H1 (cell line): ENCODE measurements around the gene CAMP. TPM values are rescaled to one million over a fixed set of nuclear protein-coding genes. Genes with fewer than 3 reads are reported as not detected.

Experiments used
- CTCF ChIA-PET: fragments of 300-600 bp; sonication (Branson Sonifier 250); formaldehyde crosslinking; loops from one replicate; lab custom pipeline; 2021; ENCODE audit not compliant: partially characterized antibody; lab: Charles Lee
- POLR2A ChIA-PET: fragments of 300-600 bp; sonication (Branson Sonifier 250); formaldehyde crosslinking; loops from one replicate; lab custom pipeline; 2021; ENCODE audit warnings: inconsistent platforms; ENCODE audit not compliant: partially characterized antibody; lab: Charles Lee
- DNase-seq, 2 experiments: peaks; one replicate each; pipeline versions ENCODE4 v3.0.0 to v3.0.0-alpha.2; 2010 to 2022; ENCODE audit warnings: low spot score in 2 of 2, low read depth in 1 of 2, mixed read lengths in 1 of 2
- FAIRE-seq: peaks from 2 replicates; lab custom pipeline; 2011; peaks lifted over from hg19 to GRCh38; lab: Jason Lieb, UNC
- H2AFZ ChIP-seq: 2 replicates; pipeline ENCODE4 v1.8.1; 2012; ENCODE audit warnings: low read length, inconsistent platforms
- H2AK5ac ChIP-seq: 2 replicates; pipeline ENCODE4 v1.6.1; 2013; ENCODE audit warnings: low read depth, low read length
- H2BK120ac ChIP-seq: replicated peaks from 2 replicates; pipeline ENCODE3; 2013; ENCODE audit warnings: low read depth, low read length, inconsistent platforms
- H2BK12ac ChIP-seq: 2 replicates; pipeline ENCODE4 v1.6.1; 2013; ENCODE audit warnings: low read depth, low read length
- H2BK15ac ChIP-seq: 2 replicates; pipeline ENCODE4 v1.6.1; 2013; ENCODE audit warnings: low read length
- H2BK20ac ChIP-seq: 2 replicates; pipeline ENCODE4 v1.6.1; 2013; ENCODE audit warnings: low read length
- H2BK5ac ChIP-seq: 2 replicates; pipeline ENCODE4 v1.6.1; 2013; ENCODE audit warnings: low read depth, low read length
- H3K14ac ChIP-seq: 2 replicates; pipeline ENCODE4 v1.6.1; 2013; ENCODE audit warnings: inconsistent platforms; ENCODE audit not compliant: insufficient read length
- H3K18ac ChIP-seq: 2 replicates; pipeline ENCODE4 v1.6.1; 2013; ENCODE audit warnings: low read length; ENCODE audit errors: extremely low read depth
- H3K23ac ChIP-seq: 2 replicates; pipeline ENCODE4 v1.6.1; 2013; ENCODE audit warnings: inconsistent platforms; ENCODE audit not compliant: insufficient read length
- H3K23me2 ChIP-seq: 2 replicates; pipeline ENCODE4 v1.6.1; 2013; ENCODE audit warnings: low read depth, low read length
- H3K27ac ChIP-seq: 2 replicates; pipeline ENCODE4 v1.6.1; 2011; ENCODE audit warnings: low read depth, low read length, inconsistent platforms
- H3K27me3 ChIP-seq, 4 experiments: replicated peaks in 1 of 4; 1 replicate in 1 of 4; 2 replicates in 3 of 4; pipeline versions ENCODE4 v1.6.1 to v1.8.1; 2011 to 2013; ENCODE audit warnings: low read length in 3 of 4, mild to moderate bottlenecking in 3 of 4, inconsistent platforms in 2 of 4, mixed read lengths in 2 of 4, moderate library complexity in 1 of 4; ENCODE audit not compliant: control insufficient read depth in 3 of 4, insufficient read depth in 3 of 4; ENCODE audit errors: extremely low read depth in 1 of 4
- H3K36me3 ChIP-seq, 4 experiments: 2 replicates each; pipeline versions ENCODE4 v1.6.1 to v1.8.1; 2011 to 2013; ENCODE audit warnings: mild to moderate bottlenecking in 4 of 4, low read length in 3 of 4, moderate library complexity in 2 of 4, control low read depth in 1 of 4, inconsistent platforms in 1 of 4; ENCODE audit not compliant: insufficient read depth in 4 of 4, control insufficient read depth in 2 of 4
- H3K4ac ChIP-seq: replicated peaks from 2 replicates; pipeline ENCODE3; 2013; ENCODE audit warnings: low read length, low read depth, mixed read lengths, inconsistent platforms; ENCODE audit not compliant: insufficient read length
- H3K4me1 ChIP-seq, 4 experiments: replicated peaks in 1 of 4; 1 replicate in 1 of 4; 2 replicates in 3 of 4; pipeline versions ENCODE4 v1.6.1 to v1.8.1; 2011 to 2013; ENCODE audit warnings: low read length in 3 of 4, inconsistent platforms in 2 of 4, mixed read lengths in 1 of 4; ENCODE audit not compliant: insufficient read depth in 4 of 4, control insufficient read depth in 3 of 4
- H3K4me2 ChIP-seq, 2 experiments: 2 replicates each; pipeline versions ENCODE4 v1.6.1 to v1.8.1; 2011 to 2013; ENCODE audit warnings: low read depth in 2 of 2, low read length in 2 of 2, control low read depth in 1 of 2, inconsistent platforms in 1 of 2, mild to moderate bottlenecking in 1 of 2; ENCODE audit not compliant: insufficient read depth in 1 of 2
- H3K4me3 ChIP-seq, 4 experiments: fragments of 200-600, 300-600 bp in 1 of 4; sonication (generic), shearing (Covaris generic), sonication (Bioruptor Twin) in 1 of 4; 2 replicates each; pipeline versions ENCODE4 v1.5.1 to v1.8.1; 2011 to 2016; ENCODE audit warnings: low read length in 4 of 4, low read depth in 3 of 4, control low read depth in 2 of 4, inconsistent platforms in 2 of 4, mild to moderate bottlenecking in 2 of 4, mixed read lengths in 1 of 4, moderate library complexity in 1 of 4; ENCODE audit not compliant: insufficient read depth in 2 of 4; ENCODE audit errors: extremely low read depth in 1 of 4
- H3K56ac ChIP-seq: replicated peaks from 2 replicates; pipeline ENCODE3; 2013; ENCODE audit warnings: low read depth, mild to moderate bottlenecking, mixed read lengths, low read length, inconsistent platforms; ENCODE audit not compliant: insufficient read length
- H3K79me1 ChIP-seq: 2 replicates; pipeline ENCODE4 v1.6.1; 2013; ENCODE audit warnings: low read depth, low read length, control low read depth
- H3K79me2 ChIP-seq, 2 experiments: 2 replicates each; pipeline versions ENCODE4 v1.6.1 to v1.8.1; 2012 to 2013; ENCODE audit warnings: low read length in 2 of 2, mild to moderate bottlenecking in 2 of 2, inconsistent platforms in 1 of 2; ENCODE audit not compliant: insufficient read depth in 2 of 2, control insufficient read depth in 1 of 2
- H3K9ac ChIP-seq, 4 experiments: replicated peaks in 1 of 4; 1 replicate in 1 of 4; 2 replicates in 3 of 4; pipeline versions ENCODE4 v1.6.1 to v1.8.1; 2011 to 2013; ENCODE audit warnings: low read depth in 3 of 4, low read length in 3 of 4, control low read depth in 2 of 4, mild to moderate bottlenecking in 2 of 4, moderate library complexity in 2 of 4, inconsistent platforms in 1 of 4; ENCODE audit errors: extremely low read depth in 1 of 4
- H3K9me3 ChIP-seq, 2 experiments: 2 replicates each; pipeline versions ENCODE4 v1.6.1 to v1.8.1; 2012 to 2013; ENCODE audit warnings: mild to moderate bottlenecking in 2 of 2, moderate library complexity in 2 of 2, control low read depth in 1 of 2, inconsistent platforms in 1 of 2, low read depth in 1 of 2, low read length in 1 of 2, mixed read lengths in 1 of 2; ENCODE audit not compliant: insufficient read depth in 2 of 2
- H4K20me1 ChIP-seq, 2 experiments: replicated peaks in 1 of 2; 2 replicates each; pipeline versions ENCODE3 to v1.8.1; 2011 to 2013; ENCODE audit warnings: inconsistent platforms in 2 of 2, low read length in 2 of 2, mild to moderate bottlenecking in 1 of 2; ENCODE audit not compliant: insufficient read depth in 2 of 2, control insufficient read depth in 1 of 2
- H4K5ac ChIP-seq: 2 replicates; pipeline ENCODE4 v1.6.1; 2013; ENCODE audit warnings: low read length, low read depth, mixed read lengths, inconsistent platforms; ENCODE audit not compliant: insufficient read length
- H4K8ac ChIP-seq: 2 replicates; pipeline ENCODE4 v1.8.0; 2013; ENCODE audit warnings: mild to moderate bottlenecking, moderate library complexity, low read length, inconsistent platforms; ENCODE audit not compliant: insufficient read depth; ENCODE audit errors: extremely low read depth
- H4K91ac ChIP-seq: replicated peaks from 2 replicates; pipeline ENCODE3; 2013; ENCODE audit warnings: low read length, mixed read lengths, inconsistent platforms; ENCODE audit not compliant: insufficient read length
- BRCA1 ChIP-seq: IDR thresholded peaks from 2 replicates; pipeline ENCODE4 v1.6.1; 2012; ENCODE audit warnings: low read depth, low read length, improper control_type of control experiment
- CREB1 ChIP-seq: IDR thresholded peaks from 2 replicates; pipeline ENCODE4 v1.6.1; 2012; ENCODE audit warnings: inconsistent platforms
- RNF2 ChIP-seq: fragments of 200-900, 300-1000 bp; sonication (generic); IDR thresholded peaks from 2 replicates; pipeline ENCODE4 v1.7.1; 2016; ENCODE audit warnings: borderline replicate concordance, low read depth, mild to moderate bottlenecking, antibody characterized with exemption, low read length; ENCODE audit not compliant: poor library complexity, severe bottlenecking; ENCODE audit errors: missing control alignments
- WGBS, 2 experiments: shearing (Covaris generic) in 1 of 2; methylation state at CpG; one replicate each; pipeline versions ENCODE4 v1.1.6 to v1.1.7; 2013 to 2015; ENCODE audit warnings: low lambda C conversion rate in 2 of 2, mixed read lengths in 2 of 2, inconsistent platforms in 1 of 2, low coverage in 1 of 2, missing lambda C conversion rate in 1 of 2; ENCODE audit not compliant: insufficient replicate concordance in 2 of 2, insufficient coverage in 1 of 2, insufficient read length in 1 of 2; ENCODE audit errors: extremely low coverage in 1 of 2, missing lambda C conversion rate in 1 of 2; 5-methylcytosine and 5-hydroxymethylcytosine counted together
- polyA plus RNA-seq, 7 experiments: library from polyadenylated mRNA; depleted of rRNA in 3 of 7; stranded (reverse) in 5 of 7; unstranded in 2 of 7; fragments of >200 nt in 5 of 7; fragments of 200-250 nt in 2 of 7; gene quantifications; 1 replicate in 5 of 7; 2 replicates in 1 of 7; 4 replicates in 1 of 7; pipeline versions ENCODE4 v1.2.1 to v1.2.3, GENCODE V29; 2011 to 2013; ENCODE audit warnings: missing spikeins in 2 of 7, mixed read lengths in 2 of 7
- total RNA-seq: library from RNA; stranded (reverse); fragmentation: NEBNext Ultra II Directional; extraction: Animal tissue kit (Norgen Biotek cat#: 25700); gene quantifications from 2 replicates; pipeline ENCODE4 v1.2.1, GENCODE V29; 2021

CAMP gene
- total and polyA plus RNA-seq, 2 of the 8 experiments (the other 6 are each of a cell fraction or from before 2014, with no cell fraction given): not detected

DNA sequence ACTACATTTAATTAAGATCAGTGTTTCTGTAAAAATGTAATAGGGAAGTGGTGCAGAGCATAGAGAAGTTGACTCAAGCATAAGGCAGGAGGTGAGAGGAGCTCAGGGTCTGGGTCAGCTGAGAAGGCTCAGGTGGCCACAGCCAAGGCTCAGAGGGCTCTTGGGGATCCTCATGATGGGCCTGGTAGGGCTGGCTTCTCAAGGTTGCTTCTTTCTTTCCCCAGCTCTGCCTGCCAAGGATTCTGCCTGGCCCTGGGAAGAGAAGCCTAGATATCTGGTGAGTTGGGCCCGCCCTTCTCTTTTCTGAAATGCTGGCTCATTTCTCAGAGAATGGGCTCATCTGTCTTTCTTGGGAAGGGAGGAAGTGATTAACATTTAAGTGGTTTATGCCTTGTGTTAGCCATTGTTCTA, 24.1 kb downstream of the CAMP start:
- no peak overlapping the region for H2BK120ac ChIP-seq
- H3K4ac ChIP-seq: no peak overlapping the region
- H2AK5ac ChIP-seq: no peak overlapping the region
- H3K27me3 ChIP-seq: no peaks in the 10 kb centered on the region
- no peak overlapping the region for H3K4me2 ChIP-seq
- no peak overlapping the region for H2BK12ac ChIP-seq
- H3K18ac ChIP-seq: no peak overlapping the region
- H2BK15ac ChIP-seq: no peak overlapping the region
- no peak overlapping the region for H3K9ac ChIP-seq
- H4K20me1 ChIP-seq: peaks cover 17 to 21% of the 10 kb centered on the region in 2 experiments
- no peak overlapping the region for H3K23ac ChIP-seq
- H2AFZ ChIP-seq: no peak overlapping the region
- peaks cover 2% of the 10 kb centered on the region; the same call in 1 of the 2 replicates for H3K79me1 ChIP-seq
- H3K14ac ChIP-seq: no peak overlapping the region
- no peak overlapping the region for H2BK5ac ChIP-seq
- H3K4me3 ChIP-seq: no peak overlapping the region
- peaks cover 2 to 8% (median 2%) of the 10 kb centered on the region in 4 experiments; a peak in 6 of 7 replicates for H3K4me1 ChIP-seq
- ChIA-PET POLR2A (interaction anchor here (0.7 to 1.2 kb wide), 8 partner anchors 9 to 189 kb away, joined by 3 to 5 read pairs (median 4); partner anchors contain the start of gene CDC25A), CTCF (interaction anchor here (0.6 to 1.4 kb wide), 4 partner anchors 9 to 189 kb away, joined by 3 to 7 read pairs (median 4); no protein-coding TSS in a partner anchor)
- no peak overlapping the region for H4K5ac ChIP-seq
- no peak overlapping the region for H3K27ac ChIP-seq
- 60% methylated on average over 1 of the region's 1 CpG; no CpG with 5 or more reads in 1 of the 2 experiments for WGBS, 2 experiments
- H3K56ac ChIP-seq: no peak overlapping the region
- no peaks in the 10 kb centered on the region for H3K9me3 ChIP-seq
- no peak overlapping the region for H2BK20ac ChIP-seq
- FAIRE-seq (no peak), DNase-seq (no peak)
- peaks cover 8 to 63% (median 34%) of the 10 kb centered on the region in 4 experiments; a peak in 7 of 8 replicates for H3K36me3 ChIP-seq
- no peak overlapping the region for H4K91ac ChIP-seq
- no peak overlapping the region for H4K8ac ChIP-seq
- 0 out of 2 replicates have a peak, but pooled peaks cover 1% of the 10 kb centered on the region for H3K23me2 ChIP-seq
- peaks cover 29 to 97% of the 10 kb centered on the region in 2 experiments for H3K79me2 ChIP-seq
- TF ChIP-seq BRCA1 (no peak), CREB1 (no peak), RNF2 (no peak)
